Stimulated activated CD4-positive, alpha-beta T cell treated with anti-CD3 and anti-CD28 coated beads, Interleukin-12 subunit alpha, Interleukin-12 subunit beta, amount 100 ng/mL, for 24 hours (primary cell): Measurements from ENCODE around the gene ITIH5.

Experiments used
- DNase-seq, 2 experiments: peaks; one replicate each; pipeline ENCODE4 v3.0.0-alpha.2; 2020; ENCODE audit warnings: low read depth in 2 of 2

ITIH5 gene

DNA sequence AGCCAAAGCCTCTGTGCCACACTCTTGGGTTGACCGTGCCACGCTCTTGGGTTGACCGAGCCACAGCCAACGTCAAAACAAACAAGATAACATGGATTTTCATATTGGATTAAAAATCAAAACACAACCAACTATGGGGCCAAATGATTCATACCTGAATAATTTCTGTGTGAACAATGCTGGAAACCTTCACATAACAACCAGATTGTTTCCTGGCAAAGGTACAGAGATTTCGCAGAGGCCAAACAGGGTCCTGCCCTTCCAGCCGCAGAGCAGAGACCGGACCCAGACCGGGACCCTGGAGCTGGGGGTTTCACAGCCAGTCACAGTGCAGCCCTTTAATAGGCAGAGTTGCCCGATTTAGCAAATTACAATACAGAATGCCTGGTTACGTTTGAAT, 40.5 kb downstream of the ITIH5 start:
- DNase-seq, result no peak

DNA sequence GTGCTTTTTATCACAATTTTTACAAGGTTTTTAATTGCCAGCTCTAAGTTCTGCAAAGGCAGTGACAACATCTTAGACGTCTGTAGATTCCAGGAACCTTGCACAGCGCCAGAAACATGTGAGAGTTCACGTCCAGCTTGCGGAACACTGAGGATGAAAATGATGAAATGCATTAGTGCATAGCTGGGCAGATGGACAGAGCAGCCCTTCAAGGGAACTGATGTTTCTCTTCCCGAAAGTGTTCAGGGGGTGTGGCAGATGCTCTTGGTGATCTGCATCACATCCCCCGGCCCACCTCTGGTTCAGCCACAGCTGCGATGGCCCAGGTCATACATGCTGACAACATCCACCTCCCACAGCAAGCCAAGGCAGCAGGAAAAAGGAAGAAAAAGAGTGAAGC, 40.9 kb downstream of the ITIH5 start:
- DNase-seq, result no peak

DNA sequence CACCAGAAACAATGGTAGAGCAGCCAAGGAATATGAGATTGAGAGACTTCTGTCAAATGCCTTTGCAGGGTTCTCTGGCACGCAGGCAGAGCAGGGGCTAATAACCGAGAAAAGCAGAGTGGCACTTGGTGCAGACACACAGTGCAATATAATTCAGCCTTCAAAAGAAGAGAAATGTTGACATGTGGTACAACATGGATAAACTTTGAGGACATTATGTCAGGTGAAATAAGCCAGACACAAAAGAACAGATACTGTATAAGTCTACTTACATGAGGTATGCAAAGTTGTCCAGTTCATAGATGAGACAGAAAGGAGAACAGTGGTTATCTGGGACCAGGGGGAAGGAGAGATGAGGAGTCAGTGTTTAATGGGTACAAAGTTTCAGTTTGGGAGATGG, 41.8 kb downstream of the ITIH5 start:
- DNase-seq, result no peak

DNA sequence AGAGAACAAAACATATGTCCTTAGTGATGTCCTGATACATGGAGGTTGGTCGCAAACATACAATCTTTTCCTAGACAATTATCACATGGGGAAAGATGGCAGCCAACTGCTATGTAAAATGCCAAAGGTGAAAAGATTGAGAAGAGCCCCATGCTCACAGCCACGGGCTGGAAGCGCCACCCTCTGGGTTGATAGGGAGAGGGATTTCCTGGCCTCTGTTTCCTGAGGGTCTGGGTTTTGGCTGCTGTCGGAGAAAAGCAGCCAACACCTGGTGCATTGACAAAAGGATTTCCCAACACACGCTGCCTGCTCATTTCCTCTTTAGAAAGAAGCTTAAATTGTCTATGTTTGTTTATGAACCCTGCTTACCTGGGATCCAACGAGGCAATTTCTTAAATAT, 43.8 kb downstream of the ITIH5 start:
- DNase-seq, result no peak

DNA sequence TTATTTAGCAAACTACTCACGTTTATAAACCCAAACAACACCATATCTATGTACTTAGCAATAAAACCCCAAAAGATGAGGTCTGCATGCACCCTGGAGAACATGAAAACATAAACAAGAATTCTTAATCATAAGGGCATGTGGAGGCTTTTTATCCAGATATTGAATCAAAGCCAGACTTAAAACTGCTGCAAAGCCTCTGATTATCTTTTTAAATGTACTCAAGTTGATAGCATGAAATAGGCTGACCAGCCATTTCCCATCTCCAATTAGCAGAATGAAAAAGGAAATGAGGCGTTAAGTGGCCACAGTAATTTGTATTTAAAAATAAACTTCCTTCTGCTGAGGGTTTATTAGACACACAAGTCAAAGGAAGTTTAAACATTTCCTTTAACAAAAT, 48.3 kb downstream of the ITIH5 start:
- no peak for DNase-seq

DNA sequence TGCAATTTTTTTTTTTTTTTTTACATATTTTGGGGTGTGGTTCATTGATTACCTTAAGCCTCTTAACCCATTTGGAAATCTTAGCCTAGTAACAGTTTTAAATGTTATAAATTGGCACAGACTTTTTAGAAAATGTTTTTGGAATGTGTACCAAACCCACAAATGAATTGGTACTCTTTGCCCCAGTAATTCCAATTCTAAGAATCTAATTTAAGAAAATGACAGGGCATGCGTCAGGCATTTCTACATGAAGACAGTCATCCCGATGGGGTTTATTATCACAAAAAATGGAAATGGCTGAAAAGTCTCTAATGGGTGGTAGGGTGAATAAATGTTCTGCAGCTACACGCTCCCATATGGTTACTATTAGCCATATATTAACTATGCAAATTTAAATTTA, 54.9 kb downstream of the ITIH5 start:
- no peak for DNase-seq

DNA sequence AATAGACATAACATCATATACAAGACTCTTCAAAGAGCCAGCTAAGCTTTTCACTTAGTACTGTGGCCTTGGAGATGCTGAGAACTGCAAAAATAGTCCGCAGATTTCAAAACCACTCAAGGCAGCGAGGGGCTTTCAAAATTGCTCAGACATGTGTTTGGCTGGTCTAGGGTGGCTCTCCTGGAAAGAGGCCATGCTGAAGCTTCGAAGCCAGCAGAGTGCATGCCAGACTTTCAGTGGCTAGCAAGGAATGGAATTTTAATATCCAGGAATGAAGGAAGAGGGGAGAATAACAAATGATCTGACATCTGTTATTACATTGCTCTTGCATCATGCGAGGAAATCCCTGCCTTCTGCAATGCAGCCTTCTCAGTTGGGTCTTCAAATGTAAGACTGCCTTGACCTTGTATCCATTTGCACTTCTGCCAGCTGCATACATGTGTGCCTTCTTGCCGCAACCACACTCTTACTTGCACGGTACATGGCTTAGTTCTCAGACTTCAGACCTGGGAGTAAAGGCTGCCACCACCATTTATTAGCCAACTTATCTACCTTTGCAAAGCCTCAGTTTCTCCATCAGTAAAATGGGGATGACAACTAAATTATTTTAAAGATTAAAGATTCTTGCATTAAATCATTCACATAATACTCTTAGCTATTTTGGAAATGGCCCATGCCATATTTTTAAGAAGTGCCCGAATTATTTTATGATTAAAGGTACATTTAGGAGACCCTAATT, 55.9 kb downstream of the ITIH5 start:
- no peak for DNase-seq

DNA sequence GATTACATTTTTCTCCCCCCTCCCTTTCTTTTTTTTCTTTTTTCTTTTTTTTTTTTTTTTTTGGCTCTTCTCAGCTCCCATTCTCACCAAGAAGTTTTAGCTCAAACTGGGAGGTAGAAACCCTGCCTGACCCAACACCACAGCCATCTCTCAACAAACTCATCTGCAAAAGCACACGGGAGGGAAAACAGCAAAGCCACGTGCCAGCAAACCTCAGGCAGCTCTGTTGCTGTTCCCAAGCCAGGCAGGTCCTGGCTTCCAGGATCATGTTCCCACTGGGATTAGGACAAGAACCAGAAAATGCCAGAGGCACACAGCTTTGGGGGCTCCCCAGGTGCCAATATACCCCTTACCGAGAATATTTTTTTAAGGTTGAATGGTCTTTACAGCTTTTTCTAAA, 56.7 kb downstream of the ITIH5 start:
- no peak for DNase-seq

DNA sequence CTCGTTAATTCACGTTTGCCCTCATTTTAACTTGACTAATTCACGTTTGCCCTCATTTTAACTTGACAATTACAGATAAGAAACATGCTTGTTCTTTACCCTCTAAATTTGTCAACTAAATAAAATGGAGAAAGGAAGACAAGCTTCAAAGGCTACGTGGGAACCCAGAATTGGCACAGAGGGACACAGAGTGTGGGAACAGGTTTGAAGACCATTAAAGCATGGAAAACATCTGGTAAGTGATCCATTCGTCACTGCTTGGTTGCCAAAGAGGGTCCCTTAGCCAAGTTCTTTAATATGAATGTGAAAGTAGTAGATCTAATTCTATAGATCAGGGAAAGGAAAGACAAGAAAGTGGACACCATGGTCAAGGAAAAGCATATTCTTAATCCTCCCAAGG, 57.2 kb downstream of the ITIH5 start:
- no peak for DNase-seq

DNA sequence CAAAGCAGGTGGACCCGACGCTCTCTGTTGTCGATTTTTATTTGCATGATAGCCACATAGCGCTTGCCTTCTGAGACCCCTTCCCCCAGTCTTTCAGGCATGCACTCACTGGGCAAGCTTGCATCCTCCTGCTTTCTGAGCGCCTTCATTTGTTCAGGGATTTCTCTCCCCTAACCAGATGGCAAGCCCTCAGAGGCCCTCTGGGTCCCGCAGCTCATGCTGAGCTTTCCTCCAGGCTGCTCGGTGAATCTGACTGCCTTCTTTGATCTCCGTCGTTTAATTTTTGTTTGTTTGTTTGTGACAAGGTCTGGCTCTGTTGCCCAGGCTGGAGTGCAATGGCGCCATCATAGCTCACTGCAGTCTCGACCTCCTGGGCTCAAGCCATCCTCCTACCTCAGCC, 58.8 kb downstream of the ITIH5 start:
- no peak for DNase-seq

DNA sequence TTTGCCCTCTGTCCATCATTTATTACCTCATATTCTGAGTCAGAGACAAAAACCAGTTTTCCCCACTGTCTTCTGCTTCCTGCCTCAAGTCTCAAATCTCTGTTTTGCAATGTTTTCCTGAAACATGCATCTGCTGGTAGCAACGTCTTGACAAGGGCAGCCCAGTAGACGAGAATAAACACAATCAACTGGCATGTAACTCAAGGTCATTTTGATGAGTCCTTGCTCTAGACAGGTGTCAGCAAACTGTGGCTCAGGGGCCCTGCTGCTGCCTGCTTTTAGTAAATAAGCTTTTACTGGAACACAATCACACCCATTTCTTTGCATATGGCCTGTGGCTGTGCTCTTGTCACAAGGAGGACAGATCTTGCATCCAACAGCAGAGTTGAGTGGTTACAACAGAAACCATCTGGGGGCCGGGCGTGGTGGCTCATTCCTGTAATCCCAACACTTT, 59.8 kb downstream of the ITIH5 start:
- no peak for DNase-seq

DNA sequence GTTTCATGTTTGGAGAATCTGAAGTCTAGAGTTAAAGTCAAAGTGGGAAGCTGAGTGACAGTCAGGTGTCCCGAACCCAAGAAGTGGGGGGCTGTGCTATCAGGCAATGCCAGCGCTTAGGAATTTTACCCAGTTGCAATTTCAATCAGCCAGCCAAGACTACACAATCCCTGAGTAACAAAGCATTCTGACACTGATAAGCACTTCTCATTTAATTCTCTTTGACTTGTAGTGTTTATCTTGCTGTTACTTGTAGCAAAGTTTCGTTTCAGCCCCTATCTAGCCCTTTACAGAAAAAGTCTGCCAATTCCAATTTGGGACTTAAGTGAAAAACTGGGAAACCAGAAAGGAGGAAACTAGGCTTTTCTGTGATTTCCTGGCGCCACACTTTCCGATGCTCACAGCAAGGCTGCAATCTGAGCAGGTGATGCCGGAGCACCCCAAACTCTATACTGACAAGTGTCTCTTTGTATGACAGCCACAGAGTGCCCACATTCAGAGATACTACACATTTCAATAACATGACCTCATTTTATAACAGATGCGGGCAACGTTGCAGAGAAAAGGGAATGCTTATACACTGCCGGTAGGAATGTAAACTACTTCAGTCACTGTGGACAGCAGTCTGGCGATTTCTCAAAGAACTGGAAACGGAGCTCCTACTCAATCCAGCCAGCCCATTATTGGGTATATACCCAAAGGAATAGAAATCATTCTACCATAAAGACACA, 61.0 kb downstream of the ITIH5 start:
- no peak for DNase-seq

DNA sequence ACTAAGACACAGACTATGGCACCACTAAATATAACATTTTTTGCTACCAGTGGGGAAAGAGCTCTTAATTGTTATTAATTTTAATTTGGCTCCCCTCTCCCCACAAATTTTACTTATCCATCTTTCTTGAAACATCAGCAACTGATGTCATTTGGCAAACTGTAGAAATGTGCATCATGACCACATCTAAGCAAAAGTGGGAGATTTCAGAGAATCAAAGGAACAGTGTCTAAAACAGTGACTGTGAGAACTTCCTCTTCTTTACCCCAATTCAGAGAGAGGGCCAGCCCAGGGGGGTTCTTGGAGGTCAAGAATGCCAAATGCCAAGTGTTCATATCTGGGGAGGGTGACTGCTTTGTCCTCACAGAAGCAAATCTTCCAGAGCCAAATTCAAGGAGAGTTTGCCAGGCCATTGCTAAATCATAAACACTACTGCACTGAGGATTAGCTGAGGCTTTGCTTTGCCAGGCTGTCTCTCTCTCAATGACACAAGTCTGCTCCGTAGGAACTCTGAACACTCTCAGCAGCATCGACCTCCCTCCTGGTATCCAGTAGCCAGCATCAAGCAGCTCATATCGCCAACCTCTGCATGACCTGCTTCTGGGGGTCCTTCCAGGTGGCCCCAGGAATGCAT, 65.6 kb downstream of the ITIH5 start:
- DNase-seq, result no peak

DNA sequence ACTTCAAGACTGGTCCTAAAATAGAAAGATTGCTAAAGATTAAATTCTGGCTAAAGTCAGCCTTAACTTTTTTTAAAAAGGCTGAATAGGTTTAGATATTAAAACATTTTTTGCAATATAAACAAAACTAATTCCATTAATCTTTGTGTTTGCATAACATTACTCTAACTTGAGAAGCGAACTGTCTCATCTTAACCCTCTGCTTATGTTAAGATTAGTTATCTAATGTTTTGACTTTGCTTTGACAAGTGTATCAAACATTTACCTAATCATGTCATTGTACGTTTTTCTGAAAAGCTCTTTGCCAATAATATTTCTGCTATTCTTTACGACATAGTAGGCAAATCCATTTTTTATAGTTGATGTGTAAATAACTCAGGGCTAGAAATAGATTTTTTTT, 68.0 kb downstream of the ITIH5 start:
- no peak for DNase-seq

DNA sequence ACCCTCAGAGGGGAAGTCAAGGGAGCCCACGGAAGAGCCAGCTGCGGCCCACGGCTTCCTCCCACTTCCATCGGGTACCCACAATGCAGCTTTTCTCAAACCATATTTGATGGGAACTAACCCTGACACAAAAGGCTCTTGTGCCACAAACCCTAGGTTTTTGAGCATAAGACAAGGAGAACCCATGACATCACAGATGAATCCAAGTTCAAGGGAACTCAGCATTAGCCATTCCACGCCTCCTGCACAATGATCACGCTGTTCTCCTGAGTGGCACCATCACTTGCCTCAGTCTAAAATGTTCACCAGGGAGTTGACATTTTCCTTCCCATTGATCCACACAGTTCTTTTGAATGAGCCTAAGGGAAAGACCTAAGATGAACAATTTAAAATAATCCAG, 70.4 kb downstream of the ITIH5 start:
- no peak for DNase-seq

DNA sequence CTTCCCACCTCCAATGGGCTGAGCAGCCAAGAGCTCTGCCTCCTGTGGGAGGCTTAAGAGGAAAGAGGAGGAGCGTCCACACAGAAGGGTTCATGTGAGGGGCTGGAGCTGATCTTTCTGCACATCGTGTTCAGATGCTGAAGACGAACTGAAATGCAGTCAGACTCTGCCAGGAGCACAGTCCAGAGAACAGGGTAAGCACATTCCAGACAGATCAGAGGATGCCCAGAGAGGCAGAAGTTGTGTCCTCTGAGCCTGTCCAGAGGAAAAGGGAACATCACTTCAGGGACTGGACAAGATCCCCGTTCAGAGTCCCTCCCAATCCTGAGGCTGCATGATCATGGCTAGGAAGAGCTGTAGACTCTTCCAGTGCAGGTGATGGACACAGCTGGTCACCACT, 72.9 kb downstream of the ITIH5 start:
- no peak for DNase-seq

DNA sequence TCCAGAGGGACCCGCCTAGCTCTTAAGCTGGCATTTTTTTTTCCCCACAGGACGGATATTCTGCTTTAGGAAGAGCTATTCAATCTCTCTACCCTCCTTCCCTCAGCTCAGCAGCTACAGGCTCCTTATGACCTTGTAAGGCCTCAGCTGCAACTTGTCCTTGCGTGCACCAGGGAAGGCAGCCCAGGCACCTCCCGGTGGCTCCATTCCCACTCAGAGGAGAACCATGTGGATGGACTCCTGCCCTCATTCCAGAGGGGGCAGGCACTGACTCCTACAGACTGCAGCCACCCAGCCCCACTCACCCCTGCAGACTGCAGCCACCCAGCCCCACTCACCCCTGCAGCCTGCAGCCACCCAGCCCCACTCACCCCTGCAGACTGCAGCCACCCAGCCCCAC, 73.7 kb downstream of the ITIH5 start:
- no peak for DNase-seq

DNA sequence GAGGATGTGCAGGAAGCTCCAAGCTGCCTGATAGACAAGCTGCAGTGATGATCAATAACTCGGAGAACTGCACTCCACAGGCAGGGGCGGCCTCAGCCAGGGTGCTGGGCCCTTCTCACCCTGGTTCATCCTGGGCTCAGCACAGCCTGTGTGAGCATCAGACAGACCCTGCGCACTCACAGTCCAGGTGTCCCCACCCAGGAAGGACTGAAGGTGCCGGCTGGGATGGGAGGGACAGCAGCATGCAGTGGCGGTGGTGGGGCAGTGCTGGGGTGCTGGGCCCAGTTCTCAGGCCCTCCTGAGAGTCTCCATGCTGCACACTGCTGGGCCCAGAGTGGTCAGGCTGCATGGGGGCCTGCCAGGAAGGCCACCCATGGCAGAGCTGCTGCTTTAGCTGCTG, 74.1 kb downstream of the ITIH5 start:
- no peak for DNase-seq

DNA sequence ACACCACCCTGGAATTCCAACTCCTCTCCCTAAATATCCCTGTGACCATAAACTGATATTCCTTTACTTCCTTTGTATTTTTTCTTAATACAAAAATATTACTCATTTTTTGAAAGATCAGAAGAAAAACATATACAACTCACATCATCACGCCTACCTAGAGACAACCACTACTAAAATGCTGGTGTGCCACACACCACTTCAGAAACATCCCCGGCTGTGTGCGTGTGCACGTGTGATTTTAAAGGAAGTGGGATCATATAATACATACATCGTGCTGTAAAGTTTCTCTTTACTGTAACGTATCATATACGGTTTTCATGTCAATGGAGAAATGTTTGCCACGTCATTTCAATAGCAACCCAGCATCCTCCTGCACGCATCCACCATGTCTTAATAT, 76.5 kb downstream of the ITIH5 start:
- no peak for DNase-seq

DNA sequence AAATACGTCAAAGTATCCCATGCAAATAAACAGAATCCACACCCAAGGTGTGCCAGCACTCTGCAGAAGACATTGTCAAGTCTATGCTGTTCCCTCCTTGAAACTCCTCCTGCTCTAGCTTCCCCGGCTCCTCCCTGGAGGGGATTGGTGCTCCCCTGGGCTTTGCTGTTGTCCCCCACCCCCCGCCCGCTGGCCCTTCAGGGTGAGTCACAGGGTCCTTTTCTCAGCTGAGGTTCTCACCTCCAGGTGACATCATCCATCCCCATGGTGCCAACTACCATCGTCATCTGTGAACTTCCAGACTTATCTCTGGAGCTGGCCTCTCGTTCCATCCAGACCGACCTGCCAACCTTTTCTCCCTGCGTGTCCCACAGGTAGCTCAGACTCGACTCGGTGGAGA, 77.0 kb downstream of the ITIH5 start:
- no peak for DNase-seq

DNA sequence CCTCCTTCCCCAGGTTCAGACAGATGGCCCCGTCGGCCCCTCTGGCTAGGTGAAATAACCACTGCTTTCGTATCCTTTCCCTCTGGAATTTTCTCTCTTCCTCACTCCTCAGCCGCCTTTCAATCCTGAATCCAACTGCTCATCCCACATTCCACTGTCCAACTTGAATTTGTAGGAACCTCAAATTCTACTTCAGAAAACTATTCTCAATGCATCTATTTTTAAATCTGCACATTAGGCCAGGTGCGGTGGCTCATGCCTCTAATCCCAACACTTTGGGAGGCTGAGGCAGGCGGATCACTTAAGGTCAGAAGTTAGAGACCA, 78.9 kb downstream of the ITIH5 start:
- DNase-seq, result no peak

DNA sequence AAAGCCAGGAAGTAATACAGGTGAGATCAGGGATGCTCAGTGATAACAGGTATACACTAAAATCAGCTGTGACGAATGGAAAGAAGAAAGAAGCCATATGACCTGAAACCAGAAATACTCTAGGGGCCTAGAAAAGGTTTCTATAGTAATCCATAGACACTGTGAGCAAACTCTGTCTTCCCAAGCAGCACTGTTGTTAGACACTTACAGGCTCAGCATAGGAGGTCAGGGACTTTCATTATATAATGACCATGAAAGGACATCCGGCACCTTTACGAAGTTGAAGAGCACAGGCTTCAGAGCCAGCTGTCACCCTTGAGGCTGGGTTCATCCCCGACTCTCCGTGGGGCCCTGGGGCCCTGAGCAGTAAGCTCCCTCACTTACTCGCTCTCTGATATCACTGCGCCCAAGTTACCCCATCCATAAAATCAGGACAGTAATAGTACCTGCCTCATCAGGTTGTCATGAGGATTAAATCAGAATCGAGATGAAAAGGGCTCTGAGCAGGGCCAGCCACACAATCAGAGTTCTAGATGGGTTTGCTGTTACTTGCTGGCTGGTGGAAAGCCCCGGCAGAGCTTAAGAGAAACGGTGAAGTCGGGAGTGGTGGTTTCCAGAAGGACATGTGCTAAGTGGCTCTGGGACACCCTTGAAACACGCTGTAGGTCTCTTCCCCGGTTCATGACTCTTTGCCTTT, 79.5 kb downstream of the ITIH5 start:
- no peak for DNase-seq

DNA sequence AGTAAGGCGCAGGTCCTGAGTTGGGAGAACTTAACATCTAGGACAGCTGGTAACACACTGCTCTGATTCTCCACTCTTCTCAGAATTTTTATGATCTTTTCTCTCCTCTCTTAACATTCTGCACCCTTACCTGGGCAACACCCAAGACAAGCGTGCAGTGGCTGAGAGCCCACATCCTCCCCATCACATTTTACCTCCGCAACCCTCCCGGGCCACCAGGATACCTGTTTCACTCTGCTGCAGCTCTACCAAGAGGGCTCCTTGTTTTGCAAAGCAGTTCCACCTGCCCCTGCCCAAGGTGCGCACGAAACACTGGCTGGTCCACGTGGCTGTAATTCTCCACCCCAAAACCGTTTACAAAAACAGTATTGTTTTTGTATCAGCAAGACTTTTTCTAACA, 81.5 kb downstream of the ITIH5 start:
- no peak for DNase-seq
